Measurements from ENCODE around the gene CRISPLD2.

- TF ChIP-seq ELF4 (IDR thresholded peaks at IDR 0.05) (no peak), SP1 (IDR thresholded peaks at IDR 0.05) (no peak), HDGF (IDR thresholded peaks at IDR 0.05; ENCODE audit: borderline replicate concordance) (no peak), L3MBTL2 (conservative IDR thresholded peaks at IDR 0.05) (no peak), FOXM1 (IDR thresholded peaks at IDR 0.05; ENCODE audit: borderline replicate concordance) (no peak), ZNF384 (IDR thresholded peaks at IDR 0.05) (no peak), ARNT (IDR thresholded peaks at IDR 0.05) (no peak), FOXK2 (IDR thresholded peaks at IDR 0.05) (no peak), CTBP1 (IDR thresholded peaks at IDR 0.05; ENCODE audit: borderline replicate concordance) (no peak), FOXA1 (IDR thresholded peaks at IDR 0.05) (no peak), PKNOX1 (IDR thresholded peaks at IDR 0.05) (no peak), SUZ12 (IDR thresholded peaks at IDR 0.05) (no peak)
Measured at GRCh38 chr16:84893849-84894599, 74.2 kb downstream of the CRISPLD2 start.
